CD4-positive, alpha-beta T cell treated with Interleukin-15 for 4 hours (primary cell): ENCODE measurements around the gene GLCE.

Experiments
- DNase-seq: peaks from one replicate; pipeline ENCODE4 v3.0.0-alpha.2; 2020; ENCODE audit warnings: low spot score

The GLCE gene

DNA sequence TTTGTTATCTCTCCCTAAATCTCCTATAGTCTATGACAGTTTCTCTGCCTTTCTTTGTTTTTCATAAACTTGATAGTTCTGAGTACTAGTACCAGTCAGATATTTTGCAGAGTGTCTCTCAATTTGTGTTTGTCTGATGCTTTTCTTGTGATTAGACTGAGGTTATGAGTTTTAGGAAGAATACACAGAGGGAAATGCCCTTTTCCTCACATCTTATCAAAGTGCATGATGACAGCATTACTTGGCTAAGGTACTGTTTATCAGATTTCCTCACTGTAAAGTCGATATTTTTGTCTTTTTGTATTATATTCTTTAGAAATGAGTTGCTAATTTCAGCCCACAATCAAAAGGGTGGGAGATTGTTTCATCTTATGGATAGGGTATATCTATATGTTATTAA lies 45.6 kb downstream of the GLCE start:
- DNase-seq, result no peak

DNA sequence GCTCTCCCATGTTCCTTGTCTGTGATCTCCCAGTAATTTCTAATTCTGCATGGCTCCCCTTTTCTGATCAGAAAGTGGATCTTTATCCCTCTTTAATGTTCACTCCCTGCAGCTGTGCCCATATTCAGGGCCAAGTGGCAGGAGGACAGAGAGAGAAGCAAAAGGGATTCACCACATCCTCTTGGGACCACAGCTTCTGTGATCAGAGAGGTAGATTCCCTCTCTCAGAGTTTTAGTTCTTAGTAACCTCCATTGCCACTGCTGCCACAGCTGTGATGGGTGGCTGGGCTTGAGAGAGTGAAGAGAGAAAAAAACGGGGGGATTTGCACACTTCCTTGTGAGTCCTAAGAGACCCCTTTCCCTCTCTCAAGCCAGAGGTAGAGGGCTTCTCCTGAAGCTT lies 49.2 kb downstream of the GLCE start:
- no peak for DNase-seq

- no peak for DNase-seq
Measured at GRCh38 chr15:69210574-69210973, 50.1 kb downstream of the GLCE start.

- no peak for DNase-seq
Measured at GRCh38 chr15:69213786-69214185, 53.4 kb downstream of the GLCE start.

DNA sequence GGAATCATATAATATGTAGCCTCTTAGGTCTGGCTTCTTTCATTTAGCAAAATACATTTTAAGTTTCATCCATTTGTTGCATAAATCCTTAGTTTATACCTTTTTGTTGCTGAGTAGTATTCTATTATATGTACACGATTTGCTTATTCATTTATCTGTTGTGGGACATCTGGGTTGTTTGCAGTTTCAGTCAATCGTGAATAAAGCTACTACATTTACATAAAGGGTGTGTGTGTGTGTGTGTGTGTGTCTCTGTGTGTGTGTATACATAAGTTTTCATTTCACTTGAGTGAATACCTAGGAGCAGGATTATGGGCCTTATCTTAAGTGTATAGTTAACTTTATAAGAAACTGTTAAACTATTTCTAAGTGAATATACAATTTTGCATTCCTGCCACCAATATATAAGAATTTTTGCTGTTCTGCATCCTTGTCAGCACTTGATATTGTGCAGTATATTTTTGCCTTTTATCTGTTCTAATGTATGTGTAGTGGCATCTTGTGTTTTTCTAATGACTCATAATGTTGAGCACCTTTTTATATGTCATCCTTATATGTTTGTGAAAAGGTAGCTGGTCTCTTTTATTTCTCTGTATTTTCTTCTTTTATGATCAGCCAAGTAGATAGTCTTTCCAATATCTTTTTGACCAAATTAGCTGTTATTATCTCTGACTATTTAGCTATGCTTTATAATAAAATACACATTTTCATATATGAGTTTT lies 55.0 kb downstream of the GLCE start:
- no peak for DNase-seq

- no peak for DNase-seq
Measured at GRCh38 chr15:69217381-69217780, 56.9 kb downstream of the GLCE start.

GRCh38 chr15:69219690-69220089 lies 59.3 kb downstream of the GLCE start:
- no peak for DNase-seq

GRCh38 chr15:69222002-69222474 lies 61.6 kb downstream of the GLCE start:
- DNase-seq, result no peak

- no peak for DNase-seq
Measured at GRCh38 chr15:69223083-69223813, 62.8 kb downstream of the GLCE start.

GRCh38 chr15:69224383-69224782 lies 63.9 kb downstream of the GLCE start:
- DNase-seq, result no peak

DNA sequence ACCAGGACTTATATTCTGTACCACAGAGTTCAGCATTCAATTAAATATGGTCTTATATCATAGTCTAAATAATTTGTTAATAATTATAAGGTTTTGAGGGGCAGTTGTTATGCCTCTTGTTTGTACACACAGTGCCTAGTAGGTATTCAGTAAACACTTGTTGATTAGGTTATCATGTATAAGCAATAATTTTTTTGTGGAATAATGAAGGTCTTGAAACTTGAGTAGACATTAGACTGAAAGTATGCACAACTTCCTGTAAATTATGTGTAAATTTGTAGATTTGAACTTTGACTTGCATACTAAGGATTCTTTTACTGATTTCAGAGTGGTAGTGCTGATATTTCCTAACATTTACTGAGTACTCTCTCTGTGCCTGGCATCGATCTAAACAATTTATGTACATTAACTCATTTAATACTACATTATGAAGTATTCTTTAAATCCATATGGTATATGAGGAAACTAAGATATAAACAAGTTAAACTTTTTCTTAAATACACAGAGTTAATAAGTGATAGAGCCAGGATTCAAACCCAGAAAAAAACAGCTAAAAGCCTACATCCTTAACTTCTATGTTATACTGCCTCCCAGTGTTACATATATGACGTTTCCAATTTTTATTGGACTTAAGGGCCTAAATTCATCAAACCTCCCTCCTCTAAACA lies 65.1 kb downstream of the GLCE start:
- DNase-seq, result no peak

DNA sequence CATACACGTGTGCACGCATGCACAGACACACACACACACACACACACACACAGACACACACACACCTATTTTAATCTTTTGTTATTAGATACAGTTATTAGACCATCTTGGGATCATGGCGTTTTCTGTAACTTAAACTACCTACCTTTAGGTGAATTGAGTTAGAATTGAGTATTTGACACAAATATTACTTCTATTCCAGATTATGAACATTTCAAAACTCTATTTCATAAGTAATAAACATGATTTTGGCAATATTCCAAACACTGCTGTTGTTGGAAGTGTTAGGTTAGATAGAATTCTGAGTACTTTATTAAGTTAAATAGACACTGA lies 65.6 kb downstream of the GLCE start:
- DNase-seq, result no peak

- DNase-seq, result no peak
Measured at GRCh38 chr15:69232144-69232543, 71.7 kb downstream of the GLCE start.

DNA sequence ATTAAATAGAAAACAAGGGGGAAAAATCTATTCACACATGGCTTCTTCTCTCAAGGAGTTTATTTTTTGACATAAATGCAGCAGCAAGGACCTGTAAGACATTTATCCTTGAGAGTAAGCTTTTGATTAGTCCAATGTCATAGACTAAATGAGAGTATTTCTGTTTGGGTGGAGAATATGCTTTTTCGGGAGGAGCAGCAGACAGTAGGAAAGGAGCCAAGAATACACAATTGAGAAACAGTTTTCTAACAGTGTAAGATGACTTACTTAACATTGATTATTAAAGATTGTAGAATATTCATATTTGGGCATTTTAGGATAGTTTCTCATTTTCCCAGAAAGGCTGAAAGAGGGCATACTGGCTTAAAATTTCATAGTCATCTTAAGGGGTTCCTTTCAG lies 72.3 kb downstream of the GLCE start:
- DNase-seq, result no peak

DNA sequence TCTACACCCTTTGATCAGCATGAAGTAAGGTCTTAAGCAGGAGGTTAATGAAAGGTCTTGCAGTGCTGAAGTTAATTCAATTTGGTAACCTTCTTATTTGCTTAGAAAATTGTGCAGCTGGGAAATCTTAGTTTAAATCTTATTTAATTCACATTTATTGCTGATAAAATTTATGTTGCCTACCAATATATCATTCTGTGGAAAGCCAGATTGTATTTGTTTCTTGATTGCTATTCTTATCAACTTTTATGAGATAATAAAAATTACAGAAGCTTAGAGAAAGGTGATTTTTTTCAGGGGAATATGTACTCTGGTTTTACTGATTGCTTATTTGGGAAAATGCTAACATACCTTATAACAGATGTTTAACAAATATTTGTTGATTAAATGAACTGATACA lies 74.2 kb downstream of the GLCE start:
- DNase-seq, result no peak

DNA sequence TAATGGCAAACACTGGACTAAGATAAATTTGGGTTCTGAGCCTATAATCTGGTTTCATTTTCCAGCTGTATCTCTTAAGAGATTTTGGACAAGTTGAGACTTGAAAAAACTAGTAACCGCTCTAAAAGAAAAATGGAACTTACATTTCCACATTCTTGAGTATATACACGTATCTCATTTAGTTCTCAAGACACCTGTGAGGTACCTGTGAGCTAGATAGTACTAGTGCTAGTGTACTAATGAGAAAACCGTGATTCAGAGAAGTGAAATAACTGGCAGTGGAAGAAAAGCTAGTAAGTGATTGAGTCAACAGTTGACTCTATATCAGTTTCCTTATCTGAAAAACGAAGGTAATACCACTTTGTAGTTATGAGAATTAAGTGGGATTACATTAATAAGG lies 76.1 kb downstream of the GLCE start:
- no peak for DNase-seq

DNA sequence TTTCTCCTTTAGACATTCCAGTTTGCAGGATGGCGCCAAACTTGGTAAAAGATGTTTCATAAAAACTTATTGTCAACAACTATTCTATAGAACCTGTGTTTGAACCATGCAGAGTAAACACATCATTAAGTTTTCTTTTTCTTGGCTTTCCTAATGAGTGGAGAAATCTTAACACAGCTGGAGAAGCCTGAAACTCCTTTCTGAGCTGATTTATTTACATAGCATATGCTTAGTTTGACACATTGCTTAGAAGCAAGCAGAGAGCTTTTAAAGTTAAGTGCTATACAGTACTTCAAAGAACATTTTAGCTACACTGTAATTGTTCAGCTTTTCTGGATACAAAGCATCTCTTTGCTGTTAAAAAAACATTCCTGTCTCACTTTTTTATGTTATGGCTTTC lies 77.3 kb downstream of the GLCE start:
- no peak for DNase-seq

DNA sequence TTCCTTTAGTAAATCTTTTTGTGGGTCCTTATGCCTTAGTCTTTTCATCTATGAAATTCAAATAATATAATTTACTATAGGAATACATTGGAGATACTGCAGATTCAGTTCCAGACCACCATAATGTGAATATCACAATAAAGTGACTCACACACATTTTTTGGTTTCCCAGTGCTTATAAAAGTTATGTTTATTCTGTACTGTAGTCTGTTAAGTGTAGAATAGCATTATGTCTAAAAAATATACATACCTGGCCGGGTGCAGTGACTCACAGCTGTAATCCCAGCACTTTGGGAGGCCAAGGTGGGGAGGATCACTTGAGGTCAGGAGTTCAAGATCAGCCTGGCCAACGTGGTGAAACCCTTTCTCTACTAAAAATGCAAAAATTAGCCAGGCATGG lies 84.4 kb downstream of the GLCE start:
- no peak for DNase-seq

DNA sequence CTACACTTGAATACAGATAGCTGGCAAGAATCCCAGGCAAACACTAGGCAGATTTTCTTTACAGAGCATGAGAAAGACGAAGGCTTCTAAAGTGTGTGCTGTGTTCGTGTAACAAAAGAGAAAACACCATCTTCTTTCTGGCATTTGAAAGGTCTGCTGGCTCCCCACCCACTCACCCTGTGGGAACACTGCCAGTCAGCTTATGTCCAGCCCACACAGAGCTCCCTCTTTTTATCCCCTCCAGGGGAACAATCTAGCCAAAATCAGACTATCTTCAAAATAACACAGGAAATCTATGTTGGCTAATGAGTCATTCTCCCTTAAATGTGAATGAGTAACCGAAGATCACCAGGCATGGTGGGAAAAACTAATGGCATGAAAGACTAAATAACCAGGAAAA lies 92.7 kb downstream of the GLCE start:
- DNase-seq, result no peak

- peak; percentile 16 for DNase-seq
Measured at GRCh38 chr15:69265347-69265955, 105.0 kb downstream of the GLCE start.

DNA sequence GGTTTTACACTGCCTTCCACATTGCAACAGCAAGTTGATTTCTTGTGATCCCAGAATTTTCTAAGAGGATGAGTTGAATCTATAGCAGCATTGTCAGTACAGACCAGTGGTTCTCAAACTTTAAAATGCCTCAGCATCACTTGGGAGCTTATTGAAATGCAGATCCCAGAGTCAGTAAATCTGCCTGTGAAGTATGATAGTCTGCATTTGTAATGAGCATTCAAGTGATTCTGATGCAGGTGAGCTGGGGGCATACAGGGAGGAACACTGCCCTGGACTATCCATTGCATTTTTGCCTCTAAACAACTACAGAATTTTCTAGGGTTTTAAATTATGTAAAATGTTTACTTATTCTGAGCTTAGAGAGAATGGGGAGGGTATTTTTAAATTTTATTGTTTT lies 110.8 kb downstream of the GLCE start:
- DNase-seq, result no peak

DNA sequence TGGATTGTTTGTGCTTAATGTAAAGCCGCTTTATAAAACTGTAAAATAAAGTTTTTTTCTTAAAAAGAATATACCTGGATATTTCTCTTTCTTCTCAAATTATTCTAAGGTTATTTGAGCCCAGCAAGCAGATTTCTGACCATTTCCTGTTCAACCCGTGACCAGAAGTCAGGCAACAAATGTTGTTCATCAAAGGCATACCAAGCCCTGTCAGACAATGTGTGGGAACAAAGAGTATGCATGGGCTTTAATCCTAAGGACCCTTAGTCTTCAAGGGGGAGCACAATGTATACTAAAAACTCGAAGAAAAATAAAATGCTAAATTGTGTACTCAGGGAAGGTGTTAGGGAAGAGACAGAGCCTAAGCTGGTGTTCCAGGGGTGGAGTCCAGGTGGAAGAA lies 111.7 kb downstream of the GLCE start:
- DNase-seq, result no peak

GRCh38 chr15:69272891-69273290 lies 112.5 kb downstream of the GLCE start:
- no peak for DNase-seq
